NCI-H187 (cell line): ENCODE measurements around the gene ALB.

Experiments
- DNase-seq, 2 experiments: peaks; one replicate each; lab custom pipeline; 2025; lab: John Stamatoyannopoulos, UW

ALB gene

GRCh38 chr4:73451981-73452747 lies 48.1 kb downstream of the ALB start:
- no peak for DNase-seq

- DNase-seq: no peak
Observed at GRCh38 chr4:73452953-73453700, 49.0 kb downstream of the ALB start.

- no peak for DNase-seq
Observed at GRCh38 chr4:73453701-73454005, 49.6 kb downstream of the ALB start.

- DNase-seq: no peak
Observed at GRCh38 chr4:73454920-73455319, 50.8 kb downstream of the ALB start.

- no peak for DNase-seq
Observed at GRCh38 chr4:73456177-73457022, 52.3 kb downstream of the ALB start.

DNA sequence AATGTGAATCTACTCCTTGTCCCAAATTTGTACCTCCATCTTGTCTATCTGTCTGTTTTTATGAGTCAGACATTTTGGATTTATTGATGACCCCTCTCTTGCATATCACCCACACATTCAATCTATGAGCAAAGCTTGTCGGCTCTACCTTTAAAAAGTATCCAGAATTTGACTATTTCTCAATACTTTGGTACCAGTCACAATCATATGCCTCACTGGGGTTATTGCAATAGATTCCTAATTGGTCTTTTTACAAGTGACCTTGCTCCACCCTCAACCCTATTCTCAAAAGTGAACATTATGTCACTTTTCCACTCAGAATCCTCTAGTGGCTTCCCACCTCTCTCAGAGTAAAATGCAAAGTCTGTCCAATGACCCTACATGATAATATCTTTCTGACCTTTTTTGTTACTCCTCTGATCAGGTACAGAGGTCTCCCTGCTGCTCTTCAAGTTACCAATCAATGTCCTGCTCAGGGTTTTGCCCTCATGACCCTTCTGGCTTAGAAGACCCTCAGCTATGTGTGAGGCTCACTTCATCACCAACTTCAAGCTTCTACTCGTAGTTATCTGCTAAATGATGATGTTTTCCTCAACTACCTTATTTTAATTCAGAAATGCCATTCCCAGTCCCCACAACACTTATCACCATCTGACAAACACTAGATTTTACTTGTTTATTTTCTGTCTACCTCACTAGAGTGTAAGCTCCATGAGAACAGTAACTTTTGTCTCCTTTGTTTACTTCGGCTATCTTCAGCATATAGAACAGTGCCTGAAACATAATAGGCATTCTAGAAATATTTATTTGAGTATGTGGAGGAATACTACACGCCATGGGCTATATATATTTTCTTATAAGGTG lies 54.3 kb downstream of the ALB start:
- DNase-seq: no peak

GRCh38 chr4:73459048-73459421 lies 54.9 kb downstream of the ALB start:
- no peak for DNase-seq

DNA sequence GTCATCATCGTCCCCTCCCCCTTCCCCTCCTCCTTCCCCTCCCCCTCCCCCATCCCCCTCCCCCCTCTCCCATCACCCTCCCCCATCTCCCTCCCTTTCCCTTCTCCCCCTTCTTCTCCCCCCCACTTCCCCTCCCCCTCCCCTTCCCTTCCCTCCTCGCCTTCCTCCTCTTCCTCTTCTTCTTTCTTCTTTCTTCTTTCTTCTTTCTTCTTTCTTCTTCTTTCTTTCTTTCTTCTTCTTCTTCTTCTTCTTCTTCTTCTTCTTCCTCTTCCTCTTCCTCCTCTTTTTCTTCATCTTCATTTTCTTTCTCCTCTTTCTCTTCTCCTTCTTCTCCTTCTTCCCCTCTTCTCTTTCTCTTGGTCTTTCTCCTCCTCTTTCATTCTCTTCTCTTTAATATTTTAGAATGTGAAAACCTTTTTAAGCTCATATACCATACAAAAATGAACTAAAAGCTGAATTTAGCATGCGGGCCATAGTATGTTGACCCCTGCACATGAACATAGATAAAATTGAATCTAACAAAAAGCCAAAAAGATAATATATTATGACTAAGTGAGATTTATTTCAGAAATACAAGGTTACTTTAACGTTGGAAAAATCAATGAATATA lies 56.9 kb downstream of the ALB start:
- DNase-seq: no peak

DNA sequence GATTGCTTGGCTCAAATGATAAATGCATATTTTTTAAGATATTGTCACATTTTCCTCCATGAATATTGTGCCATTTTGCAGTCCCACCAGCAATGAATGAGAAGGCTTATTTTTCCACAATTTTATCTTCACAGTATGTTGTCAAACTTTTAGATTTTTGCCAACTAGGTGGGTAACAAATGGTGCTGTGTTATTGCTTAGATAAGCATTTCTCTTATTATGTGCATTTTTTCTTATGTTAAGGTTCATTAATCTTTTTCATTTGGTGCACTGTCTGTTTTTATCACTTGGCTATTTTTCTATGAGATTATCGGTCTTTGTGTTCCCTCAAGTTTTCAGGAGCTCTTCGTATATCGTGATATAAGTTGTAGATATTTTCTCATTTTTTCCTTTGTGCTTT lies 64.1 kb downstream of the ALB start:
- DNase-seq: no peak

GRCh38 chr4:73470728-73471127 lies 66.6 kb downstream of the ALB start:
- no peak for DNase-seq
